GM18858 (cell line): ENCODE data around the gene IRS2.

Experiments used
- ATAC-seq: cut with Tn5 transposase; IDR thresholded peaks from one replicate; pipeline ENCODE4 v1.9.1; 2021; ENCODE audit not compliant: unreplicated experiment

IRS2 gene

GRCh38 chr13:109756778-109757177 is 29.6 kb downstream of the IRS2 start:
- no peak for ATAC-seq

- ATAC-seq: no peak
These were observed 30.4 kb downstream of the IRS2 start for GRCh38 chr13:109755997-109756396.

- ATAC-seq: no peak
These were observed 30.8 kb downstream of the IRS2 start for GRCh38 chr13:109755551-109755950.

DNA sequence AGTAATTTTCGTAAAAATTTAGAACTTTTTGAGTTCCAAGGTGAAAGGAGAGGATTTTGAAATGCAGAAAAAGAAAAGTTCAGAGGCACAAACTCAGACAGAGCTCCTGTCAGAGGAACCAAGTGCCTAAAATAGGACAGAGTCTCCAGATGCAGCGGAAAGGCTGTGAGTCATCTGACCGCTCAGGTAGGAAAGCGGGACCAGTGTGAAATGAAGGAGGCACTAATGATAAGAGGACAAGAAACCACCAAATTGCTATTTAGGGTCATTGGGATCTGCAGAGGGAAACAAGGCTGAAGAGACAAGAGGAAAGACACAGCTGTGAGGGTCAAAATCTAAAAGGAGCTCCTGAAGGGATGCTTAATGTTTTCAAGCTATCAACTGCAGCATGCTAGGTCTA is 34.9 kb downstream of the IRS2 start:
- no peak for ATAC-seq

GRCh38 chr13:109750221-109750775 is 36.1 kb downstream of the IRS2 start:
- no peak for ATAC-seq

GRCh38 chr13:109749365-109749764 is 37.0 kb downstream of the IRS2 start:
- ATAC-seq: no peak

DNA sequence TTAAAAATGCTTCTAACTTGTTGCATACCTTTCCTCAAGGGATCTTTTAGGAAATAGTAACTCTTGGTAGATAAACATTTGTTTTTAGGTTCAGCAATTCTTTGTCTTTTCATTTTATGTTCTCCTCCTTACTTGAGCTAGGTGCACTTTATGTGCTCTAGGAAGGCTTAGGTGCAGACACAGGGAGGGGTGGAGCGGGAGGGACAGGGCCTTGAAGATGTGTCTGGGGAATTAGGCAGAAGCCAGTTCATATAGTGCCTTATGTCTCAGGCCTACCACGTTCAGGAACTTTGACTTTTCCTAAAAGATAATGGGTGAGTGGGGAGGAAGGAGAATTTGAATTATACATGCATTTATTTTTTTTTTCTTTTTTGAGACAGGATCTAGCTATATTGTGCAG is 37.7 kb downstream of the IRS2 start:
- no peak for ATAC-seq

GRCh38 chr13:109747524-109747923 is 38.9 kb downstream of the IRS2 start:
- no peak for ATAC-seq

DNA sequence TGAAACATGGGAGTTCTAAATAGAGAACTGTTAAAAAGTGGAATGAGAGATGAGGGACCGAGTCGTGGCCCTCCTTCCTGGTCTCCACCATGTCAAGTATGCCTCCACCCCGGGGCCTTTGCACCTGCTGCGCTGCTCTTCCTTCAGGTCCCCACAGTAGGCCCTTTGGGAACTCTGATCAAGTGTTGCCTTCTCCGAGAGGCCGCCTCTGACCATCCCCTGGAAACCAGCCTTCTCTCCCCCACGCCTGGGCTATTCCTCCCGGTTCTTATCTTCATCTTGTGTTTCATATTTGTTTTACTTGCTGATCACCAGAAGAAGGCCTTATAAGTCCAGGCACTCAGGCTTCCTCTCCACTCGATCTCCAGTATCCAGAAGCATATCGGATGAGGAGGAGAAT is 40.0 kb downstream of the IRS2 start:
- no peak for ATAC-seq

DNA sequence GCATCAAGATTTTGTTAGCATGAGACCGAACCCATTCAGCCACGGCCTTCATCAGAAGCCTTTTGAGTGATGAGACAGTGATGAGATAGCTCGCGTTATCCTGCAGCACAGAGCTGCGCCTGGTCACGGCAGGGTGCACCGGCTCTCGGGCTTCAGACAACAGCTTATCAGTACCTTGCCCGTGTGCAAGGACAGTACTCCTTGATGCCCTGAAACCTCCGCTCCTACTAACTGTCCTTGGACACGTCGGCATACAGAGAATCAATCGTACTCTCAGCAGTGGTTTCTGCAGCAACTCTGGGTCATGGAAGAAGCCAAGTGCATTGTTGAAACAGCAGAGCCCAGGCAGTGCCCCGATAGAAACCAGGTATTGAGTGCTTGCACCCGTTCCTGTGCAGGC is 40.7 kb downstream of the IRS2 start:
- ATAC-seq: no peak

DNA sequence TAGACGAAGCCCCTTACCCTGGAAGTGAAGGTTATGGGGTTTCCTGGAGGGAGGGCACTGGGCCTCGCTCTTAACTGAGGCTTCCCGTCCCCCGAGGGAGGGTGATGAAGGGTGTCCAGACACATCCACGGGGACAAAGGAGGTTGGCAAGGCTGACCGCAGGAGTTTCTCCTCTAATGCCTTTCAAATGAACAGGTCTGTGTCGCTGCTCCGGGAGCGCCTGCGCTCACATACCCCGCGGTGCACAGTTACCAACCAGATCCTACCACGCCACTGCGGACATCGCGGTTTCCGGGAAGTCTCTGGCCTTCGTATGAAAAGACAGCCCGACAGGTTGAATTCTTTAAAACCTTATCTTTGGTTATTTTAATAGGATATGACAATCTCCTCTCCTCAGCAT is 41.3 kb downstream of the IRS2 start:
- ATAC-seq: no peak

DNA sequence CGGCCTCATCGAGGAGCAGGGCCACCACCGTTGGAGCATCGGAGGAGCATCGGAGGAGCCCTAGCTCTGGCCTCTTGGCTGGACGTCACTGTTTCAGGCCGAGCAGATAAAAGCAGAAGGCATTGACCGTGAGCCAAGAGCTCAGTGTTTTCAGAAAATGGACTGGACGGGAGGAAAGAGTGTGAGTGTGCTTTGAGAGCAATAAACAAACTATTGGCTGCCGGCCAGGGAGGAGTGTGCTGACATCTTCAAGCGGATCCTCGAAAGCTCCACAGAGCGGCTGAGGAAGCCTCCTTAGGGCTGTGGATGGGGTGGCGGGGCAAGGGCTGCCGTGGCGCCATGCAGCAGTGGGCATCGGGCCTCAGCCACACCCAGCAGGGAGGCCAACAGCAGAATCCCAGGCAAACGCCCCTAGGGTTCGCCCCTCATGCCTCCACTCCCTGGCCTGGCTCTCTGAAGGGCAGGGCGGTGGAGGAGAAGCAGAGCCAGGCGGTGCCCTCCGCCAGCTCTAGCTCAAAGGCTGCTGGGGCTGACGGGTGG is 41.8 kb downstream of the IRS2 start:
- ATAC-seq: no peak

DNA sequence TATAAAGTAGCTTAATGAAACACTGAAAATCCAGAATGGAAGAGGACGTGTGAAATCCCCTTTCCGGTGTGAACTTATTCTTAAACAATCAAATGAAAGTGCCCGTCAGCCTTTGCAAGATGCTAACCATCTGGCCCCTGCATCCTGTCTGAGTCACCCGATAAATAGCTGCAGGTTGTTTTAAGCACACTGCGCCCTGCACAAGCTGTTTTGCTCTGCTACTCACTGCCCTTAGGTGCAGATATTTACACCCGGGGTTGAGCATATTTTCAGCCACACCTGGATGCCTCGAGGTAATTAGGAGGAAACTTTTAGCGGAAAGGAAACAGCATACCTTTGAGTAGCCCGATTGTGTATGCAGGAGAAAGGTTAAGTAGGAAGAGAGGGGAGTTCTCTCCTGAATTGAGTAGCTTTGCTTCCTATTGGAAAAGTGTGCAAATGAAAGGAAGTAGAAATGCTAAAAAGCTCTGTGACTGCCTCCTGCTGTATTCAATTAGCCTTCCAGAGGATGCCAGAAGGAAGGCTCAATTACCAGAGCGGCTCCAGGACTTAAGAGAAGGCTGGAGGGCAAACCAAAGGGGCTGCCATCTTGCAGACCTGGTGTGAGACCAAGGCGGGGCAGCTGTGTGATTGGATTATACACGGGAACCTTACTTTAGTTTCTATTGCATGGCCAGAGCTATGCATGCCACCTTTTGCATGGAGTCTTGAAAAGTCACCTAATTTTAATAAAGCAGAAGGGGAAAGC is 42.5 kb downstream of the IRS2 start:
- no peak for ATAC-seq

- ATAC-seq: no peak
These were observed 44.4 kb downstream of the IRS2 start for GRCh38 chr13:109741966-109742365.

- ATAC-seq: no peak
These were observed 45.7 kb downstream of the IRS2 start for GRCh38 chr13:109740721-109741120.

DNA sequence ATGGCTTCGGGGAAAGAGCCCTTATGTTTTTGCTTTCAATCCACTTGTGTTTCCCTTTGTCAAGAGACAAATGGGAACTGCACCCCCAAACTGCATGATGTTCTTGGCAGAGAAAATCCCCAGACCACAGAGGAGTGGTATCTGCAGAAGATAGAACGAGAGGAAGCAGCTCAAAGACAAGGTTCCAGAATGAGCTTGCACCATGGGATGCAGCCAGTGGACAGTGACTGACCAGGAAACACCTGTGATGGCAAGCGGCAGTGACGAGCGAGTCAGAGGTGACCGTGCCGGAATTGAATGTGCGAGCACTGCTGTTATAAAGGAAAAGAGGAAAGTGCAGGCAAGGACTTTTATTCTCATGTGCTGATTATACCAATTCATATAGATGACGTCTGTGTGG is 46.3 kb downstream of the IRS2 start:
- ATAC-seq: no peak

GRCh38 chr13:109738298-109738746 is 48.1 kb downstream of the IRS2 start:
- ATAC-seq: no peak

GRCh38 chr13:109737606-109738005 is 48.8 kb downstream of the IRS2 start:
- ATAC-seq: no peak

DNA sequence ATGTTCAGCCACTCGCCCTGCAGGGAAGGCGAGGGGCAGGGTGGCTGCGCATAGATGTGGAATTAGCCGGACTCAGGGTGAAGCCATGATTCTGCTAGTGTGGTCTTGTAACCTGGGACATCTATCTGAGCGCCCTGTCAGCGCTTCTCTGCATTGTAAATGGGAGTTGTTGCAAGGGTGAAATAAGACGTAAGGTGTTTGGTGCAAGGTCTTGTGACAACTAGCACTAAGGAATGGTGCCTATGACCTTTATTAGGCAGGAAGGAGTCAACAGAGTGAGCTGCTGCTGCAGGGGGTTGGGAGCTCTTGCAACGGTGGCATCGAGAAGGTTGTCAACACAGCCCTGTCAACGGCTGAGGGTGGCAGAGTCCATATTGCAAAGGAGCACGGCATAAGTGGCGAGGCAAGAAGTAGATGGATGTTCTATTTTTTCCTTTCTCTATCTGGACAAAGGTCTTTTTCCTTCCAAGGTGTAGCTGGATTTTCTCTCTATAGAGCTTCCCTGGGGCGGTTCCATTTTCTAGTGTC is 49.3 kb downstream of the IRS2 start:
- no peak for ATAC-seq

DNA sequence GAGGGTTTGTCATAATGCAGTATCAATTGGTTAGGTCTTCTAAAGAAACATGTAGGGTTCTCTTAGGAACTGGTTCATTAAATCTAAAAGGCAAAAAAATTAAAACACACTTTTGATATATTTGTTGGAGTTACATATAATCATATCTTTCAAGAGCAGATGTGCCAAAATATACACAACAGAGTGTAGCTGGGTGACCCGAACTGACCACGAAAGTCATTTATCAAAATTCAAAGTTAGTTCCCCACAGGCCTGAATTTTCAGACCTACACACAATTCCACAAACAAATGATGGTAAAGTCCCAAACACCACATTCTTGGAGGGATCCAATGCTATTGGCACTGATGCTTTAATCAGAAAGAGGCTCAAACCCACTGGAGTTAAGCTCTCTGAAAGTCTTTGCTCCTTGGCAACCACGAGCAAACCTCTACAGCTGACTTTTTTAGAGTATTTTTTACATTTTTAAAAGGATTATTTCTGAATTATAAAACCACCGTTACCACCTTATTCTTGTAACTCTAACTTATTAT is 50.9 kb downstream of the IRS2 start:
- ATAC-seq: no peak

GRCh38 chr13:109734002-109734785 is 52.2 kb downstream of the IRS2 start:
- ATAC-seq: no peak
